Kidney (tissue), 14 donors: Measurements from ENCODE around the gene MAT2B. TPM values are rescaled to one million over a fixed set of nuclear protein-coding genes. Genes with fewer than 3 reads are reported as not detected.
A peak's percentile ranks its signal among the peaks of the same experiment; 100 is the strongest.

Source experiments
- DNase-seq, 5 donors: peaks; one replicate each; pipeline ENCODE4 v3.0.0-alpha.2; 2013 to 2020
- FAIRE-seq: peaks from 2 replicates; lab custom pipeline; 2012; peaks lifted over from hg19 to GRCh38; lab: Jason Lieb, UNC
- H3K27ac ChIP-seq, 2 donors: one replicate each; pipeline ENCODE4 v1.7.0; 2013; ENCODE audit warnings: low read depth in 2 of 2, low read length in 2 of 2, inconsistent platforms in 1 of 2
- H3K27me3 ChIP-seq: one replicate; pipeline ENCODE4 v1.7.1; 2013; ENCODE audit warnings: low read length, inconsistent platforms; ENCODE audit not compliant: control insufficient read depth, insufficient read depth
- H3K36me3 ChIP-seq, 3 donors: one replicate each; pipeline versions ENCODE4 v1.7.0 to v1.7.1; 2013; ENCODE audit warnings: low read length in 3 of 3, control low read depth in 1 of 3, inconsistent platforms in 1 of 3; ENCODE audit not compliant: insufficient read depth in 3 of 3, control insufficient read depth in 2 of 3
- H3K4me1 ChIP-seq, 3 donors: one replicate each; pipeline versions ENCODE4 v1.7.0 to v1.7.1; 2013; ENCODE audit warnings: low read length in 3 of 3, inconsistent platforms in 1 of 3, low read depth in 1 of 3; ENCODE audit not compliant: control insufficient read depth in 2 of 3, insufficient read depth in 2 of 3
- H3K4me3 ChIP-seq, 3 donors: one replicate each; pipeline versions ENCODE4 v1.7.0 to v1.8.1; 2013; ENCODE audit warnings: low read length in 3 of 3, control low read depth in 1 of 3, inconsistent platforms in 1 of 3
- H3K9ac ChIP-seq, 3 donors: one replicate each; pipeline versions ENCODE4 v1.7.0 to v1.7.1; 2013; ENCODE audit warnings: low read length in 3 of 3, control low read depth in 1 of 3, inconsistent platforms in 1 of 3
- H3K9me3 ChIP-seq, 3 donors: one replicate each; pipeline versions ENCODE4 v1.7.0 to v1.7.1; 2013; ENCODE audit warnings: low read length in 3 of 3, control low read depth in 1 of 3, inconsistent platforms in 1 of 3; ENCODE audit not compliant: control insufficient read depth in 2 of 3, insufficient read depth in 1 of 3
- intact Hi-C: fragments of 100-400 bp; cut with DNase I; formaldehyde crosslinking; loops from one replicate; pipeline ENCODE4 v1.11.1; 2022
- polyA plus RNA-seq: library from polyadenylated mRNA; stranded (reverse); fragments of 350-450 nt; fragmentation: Illumina TruSeq; extraction: RNeasy Lipid Tissue Mini Kit (QIAGEN cat#74804); gene quantifications from one replicate; pipeline ENCODE4 v1.2.3, GENCODE V29; 2014; ENCODE audit warnings: low read depth, low replicate concordance; ENCODE audit not compliant: insufficient read depth
- total RNA-seq: library from RNA; stranded (reverse); fragmentation: NEBNext Ultra II Directional; extraction: Animal tissue kit (Norgen Biotek cat#: 25700); gene quantifications from one replicate; pipeline ENCODE4 v1.2.1, GENCODE V29; 2021
- TF ChIP-seq, protein P1 (sequence below): IDR thresholded peaks from 3 replicates; pipeline ENCODE4 v1.5.1; 2012; ENCODE audit warnings: mild to moderate bottlenecking, moderate library complexity, borderline replicate concordance; ENCODE audit not compliant: insufficient read depth; ENCODE audit errors: extremely low read depth
- donor health status: control.
- donor health status: control.
- donor health status: control.
- donor health status: control.
- donor health status: control.
- donor health status: DM: yes; HTN: yes; CAD: no.
- donor health status: Normal renal cell carcinoma (clear cell type).

Gene MAT2B
- total and polyA plus RNA-seq, 2 donors from 2014 or later = 80.9 to 84.4 TPM

DNA sequence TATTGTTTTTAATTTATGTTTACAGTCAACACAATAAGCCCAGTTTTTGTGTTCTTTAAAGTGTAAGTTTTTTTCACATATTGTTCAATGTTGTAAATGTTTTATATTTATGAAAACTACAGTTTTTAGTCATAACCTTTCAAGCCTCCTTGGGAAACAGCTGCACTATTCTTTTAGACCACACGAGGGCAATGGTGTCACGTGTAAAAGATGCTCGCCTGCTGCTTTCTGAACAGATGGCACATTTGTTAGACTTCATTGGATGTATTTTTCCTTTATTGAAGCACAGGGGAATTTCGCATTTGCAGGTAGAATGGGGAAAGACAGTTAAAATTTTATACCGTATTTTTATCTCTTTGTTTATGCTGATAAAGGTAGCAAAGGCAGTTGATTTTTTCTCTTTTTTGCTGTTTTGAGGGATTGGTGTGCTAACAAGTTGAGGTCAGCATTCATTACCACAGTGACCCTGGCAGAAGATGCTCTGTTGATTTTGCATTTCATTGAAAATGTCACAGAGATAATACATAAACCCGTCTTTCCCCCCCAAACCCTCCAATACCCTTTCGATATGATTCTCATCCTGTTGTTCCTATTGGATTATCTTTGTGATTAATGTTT, 59.0 kb downstream of the MAT2B start:
- Histone ChIP-seq H3K9me3 (no peaks in the 10 kb centered on the region), H3K4me3 (no peak overlapping the region), H3K9ac (no peak overlapping the region), H3K27me3 (peaks cover 5% of the 10 kb centered on the region), H3K27ac (no peak overlapping the region), H3K4me1 (peaks cover 0 to 5% (median 0%) of the 10 kb centered on the region in 3 donors), H3K36me3 (no peaks in the 10 kb centered on the region)
- DNase-seq = peak in 4 of 5 donors; percentile 58 to 75 (median 70)
- TF ChIP-seq, protein P1, sequence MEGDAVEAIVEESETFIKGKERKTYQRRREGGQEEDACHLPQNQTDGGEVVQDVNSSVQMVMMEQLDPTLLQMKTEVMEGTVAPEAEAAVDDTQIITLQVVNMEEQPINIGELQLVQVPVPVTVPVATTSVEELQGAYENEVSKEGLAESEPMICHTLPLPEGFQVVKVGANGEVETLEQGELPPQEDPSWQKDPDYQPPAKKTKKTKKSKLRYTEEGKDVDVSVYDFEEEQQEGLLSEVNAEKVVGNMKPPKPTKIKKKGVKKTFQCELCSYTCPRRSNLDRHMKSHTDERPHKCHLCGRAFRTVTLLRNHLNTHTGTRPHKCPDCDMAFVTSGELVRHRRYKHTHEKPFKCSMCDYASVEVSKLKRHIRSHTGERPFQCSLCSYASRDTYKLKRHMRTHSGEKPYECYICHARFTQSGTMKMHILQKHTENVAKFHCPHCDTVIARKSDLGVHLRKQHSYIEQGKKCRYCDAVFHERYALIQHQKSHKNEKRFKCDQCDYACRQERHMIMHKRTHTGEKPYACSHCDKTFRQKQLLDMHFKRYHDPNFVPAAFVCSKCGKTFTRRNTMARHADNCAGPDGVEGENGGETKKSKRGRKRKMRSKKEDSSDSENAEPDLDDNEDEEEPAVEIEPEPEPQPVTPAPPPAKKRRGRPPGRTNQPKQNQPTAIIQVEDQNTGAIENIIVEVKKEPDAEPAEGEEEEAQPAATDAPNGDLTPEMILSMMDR = peak; percentile 90
- intact Hi-C loops = no loop called here
- FAIRE-seq = peak; percentile 97

DNA sequence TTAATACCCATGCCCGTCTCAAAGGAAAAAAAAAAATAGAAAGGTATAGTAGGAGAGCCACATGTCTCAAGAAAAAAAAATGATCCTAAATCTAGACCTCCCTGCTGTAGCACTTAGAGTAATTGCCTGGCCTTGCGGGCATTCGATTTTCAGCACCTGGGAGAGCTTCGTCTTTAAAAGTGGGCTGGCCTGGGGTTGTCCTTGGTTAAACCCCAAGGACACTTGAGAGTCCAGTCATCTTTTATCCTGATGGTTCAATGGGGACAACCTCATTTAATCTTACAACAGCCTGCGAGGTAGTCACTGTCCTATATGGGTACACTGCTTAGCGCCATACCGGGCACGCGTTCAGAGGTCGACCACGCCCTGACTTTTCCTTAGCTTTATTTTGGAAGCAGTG, 60.1 kb downstream of the MAT2B start:
- intact Hi-C loops = no loop called here

DNA sequence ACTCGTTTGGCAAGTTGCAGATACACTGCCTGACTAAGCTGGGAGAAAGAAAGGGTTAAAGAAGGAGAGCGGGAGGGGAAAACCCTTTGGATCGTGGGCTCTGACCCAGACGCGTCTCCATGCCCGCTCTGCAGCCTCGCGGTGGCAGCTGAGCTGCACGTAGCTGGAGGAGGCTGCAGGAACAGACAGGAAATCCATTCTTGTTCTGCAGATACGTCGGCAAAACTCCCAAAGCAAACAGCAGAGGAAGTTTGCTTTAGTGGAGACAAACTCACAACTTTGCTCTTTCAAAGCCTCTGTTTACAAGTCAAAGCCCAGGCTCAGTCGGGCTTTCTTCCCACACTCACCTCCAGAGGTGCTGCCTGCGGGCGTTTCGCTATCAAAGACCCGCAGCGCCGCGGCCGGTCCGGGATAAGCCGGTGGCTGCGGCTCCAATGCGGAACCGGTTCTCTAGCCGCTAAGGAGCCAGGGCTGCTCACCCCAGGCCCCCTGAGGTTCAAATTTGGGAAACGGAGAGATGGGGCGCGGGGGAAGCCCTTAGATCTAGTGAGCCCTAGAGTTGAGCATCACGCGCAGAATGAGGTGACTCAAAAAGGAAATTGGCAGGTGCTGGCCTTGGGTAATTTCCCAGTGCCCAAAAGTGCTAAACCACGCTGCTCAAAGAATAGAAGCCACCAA, 60.7 kb downstream of the MAT2B start:
- Histone ChIP-seq H3K4me1 (peaks cover 0 to 5% (median 0%) of the 10 kb centered on the region in 3 donors), H3K27ac (no peak overlapping the region), H3K27me3 (peaks cover 5% of the 10 kb centered on the region), H3K36me3 (no peaks in the 10 kb centered on the region), H3K9me3 (no peaks in the 10 kb centered on the region), H3K4me3 (peak overlapping the region; percentile 34 to 63 (median 52)), H3K9ac (no peak overlapping the region)
- DNase-seq (peak in 3 of 5 donors; percentile 18 to 42 (median 29)), FAIRE-seq (no peak)
- TF ChIP-seq, protein P1 = no peak
- intact Hi-C loops = no loop called here

More for the DNA sequence above, 60.1 kb downstream of the MAT2B start:
- Histone ChIP-seq H3K9me3 (no peaks in the 10 kb centered on the region), H3K27ac (no peak overlapping the region), H3K36me3 (no peaks in the 10 kb centered on the region), H3K4me1 (peaks cover 0 to 5% (median 0%) of the 10 kb centered on the region in 3 donors), H3K9ac (no peak overlapping the region), H3K4me3 (peak overlapping the region; percentile 23 to 63 (median 52)), H3K27me3 (peaks cover 5% of the 10 kb centered on the region)
- TF ChIP-seq, protein P1 = no peak
- DNase-seq (peak in 3 of 5 donors; percentile 18 to 46 (median 46)), FAIRE-seq (no peak)
